ENCODE measurements around the gene NDRG3. TPM values are rescaled to one million over a fixed set of nuclear protein-coding genes. Genes with fewer than 3 reads are reported as not detected.

Gene NDRG3
- 22.4 and 23.6 TPM in 2 replicates for total RNA-seq (2021)
- long read RNA-seq, transcript NDRG3-202 (15 exons, 2,917 nt), result minor isoform, 5 of 148 reads
- long read RNA-seq, transcript NDRG3-201 (16 exons, 2,964 nt), result major isoform, 106 of 148 reads
- long read RNA-seq, transcript NDRG3-204 (17 exons, 2,978 nt), result minor isoform, 5 of 148 reads
- long read RNA-seq, partial matches to known transcripts, result 10 of 148 reads
- long read RNA-seq, other reads (novel, unspliced or antisense), result 22 of 148 reads

GRCh38 chr20:36745927-36746659 lies at the start of gene NDRG3:
Gene NDRG3 (minus strand): TSS chr20:36746090. CDS start chr20:36721735, 24,355 bp downstream.
- H3K27me3 ChIP-seq (ENCODE audit: insufficient read depth, low read length), result no peaks in the 10 kb centered on the region
- H3K4me1 Mint-ChIP-seq, result peaks cover 17 to 18% of the 10 kb centered on the region in 2 experiments
- H2AK5ac ChIP-seq (ENCODE audit: insufficient read length, low read length), result no peak within 1 kb of the TSS
- no peaks in the 10 kb centered on the region for H4K20me1 ChIP-seq (ENCODE audit: control insufficient read depth, insufficient read depth, insufficient read length)
- peak; percentile 97 for DNase-seq
- peak within 1 kb of the TSS; percentile 9 for H2AFZ ChIP-seq (ENCODE audit: low read length)
- H3K27ac Mint-ChIP-seq, result peak within 1 kb of the TSS; percentile 76 to 95 (median 85); a peak in 5 of 7 replicates
- 0 out of 2 replicates have a peak, but pooled peaks cover 2% of the 10 kb centered on the region for H3K79me2 ChIP-seq (ENCODE audit: insufficient read depth, low read length)
- H2BK5ac ChIP-seq (ENCODE audit: insufficient read length, low read length), result no peak within 1 kb of the TSS
- no peak within 1 kb of the TSS for H4K8ac ChIP-seq (replicated peaks; ENCODE audit: insufficient read length, low read depth, low read length)
- H3K9me3 Mint-ChIP-seq, result no peaks in the 10 kb centered on the region
- H3K9me3 ChIP-seq (ENCODE audit: control insufficient read depth, low read depth, low read length), result no peaks in the 10 kb centered on the region
- no peak within 1 kb of the TSS for H2BK20ac ChIP-seq (ENCODE audit: low read depth, low read length, poor library complexity, severe bottlenecking)
- no CpG with 5 or more reads among the region's 63 CpGs for whole genome bisulfite sequencing (ENCODE audit: extremely low coverage, insufficient read length, low lambda C conversion rate)
- peak within 1 kb of the TSS; percentile 66 for H3K9ac ChIP-seq (ENCODE audit: extremely low read depth, insufficient read length, low read length)
- H3K79me1 ChIP-seq (ENCODE audit: insufficient read depth, low read depth, low read length, poor library complexity, severe bottlenecking), result no peaks in the 10 kb centered on the region
- no peaks in the 10 kb centered on the region for H3K4me1 ChIP-seq (ENCODE audit: insufficient read depth, low read length)
- no peak within 1 kb of the TSS for H2BK15ac ChIP-seq (ENCODE audit: low read depth, low read length)
- peak within 1 kb of the TSS; percentile 57 for H3K27ac ChIP-seq (ENCODE audit: insufficient read length, low read depth, low read length)
- H3K4me3 Mint-ChIP-seq, result peak within 1 kb of the TSS; percentile 85 to 92
- H3K36me3 Mint-ChIP-seq (ENCODE audit: insufficient read depth in 1 of 3, low read depth in 3 of 3), result peaks cover 2 to 11% (median 4%) of the 10 kb centered on the region in 3 experiments; a peak in 5 of 7 replicates
- H4K5ac ChIP-seq (ENCODE audit: insufficient read length, low read depth, low read length), result peak within 1 kb of the TSS; percentile 67
- H2BK12ac ChIP-seq (ENCODE audit: insufficient read length, low read depth, low read length), result no peak within 1 kb of the TSS
- no peak within 1 kb of the TSS for H4K91ac ChIP-seq (ENCODE audit: insufficient read length, low read depth, low read length)
- H3K56ac ChIP-seq (ENCODE audit: insufficient read length, low read depth, low read length), result no peak within 1 kb of the TSS
- H3K4ac ChIP-seq (ENCODE audit: low read depth, low read length), result no peak within 1 kb of the TSS; the same call in 1 of the 2 replicates
- peak within 1 kb of the TSS; percentile 24; the same call in 1 of the 2 replicates for H3K14ac ChIP-seq (ENCODE audit: insufficient read depth, low read length)
- TF ChIP-seq CTCF (conservative IDR thresholded peaks at IDR 0.05), result 0 out of 3 replicates have a peak, but pooled peaks have one; percentile 6
- H3T11ph ChIP-seq (ENCODE audit: low read length), result no peak within 1 kb of the TSS
- H3K27me3 Mint-ChIP-seq (ENCODE audit: low read depth), result no peaks in the 10 kb centered on the region
- no peak within 1 kb of the TSS for H2BK120ac ChIP-seq (ENCODE audit: low read depth, low read length, poor library complexity, severe bottlenecking)
- peak within 1 kb of the TSS; percentile 66 for H3K4me2 ChIP-seq (ENCODE audit: insufficient read depth, insufficient read length, low read length)
- H3K23ac ChIP-seq (ENCODE audit: insufficient read length, low read depth, low read length), result no peak within 1 kb of the TSS
- peak within 1 kb of the TSS; percentile 75 for H3K18ac ChIP-seq (ENCODE audit: insufficient read length, low read depth, low read length)
- H3K23me2 ChIP-seq (ENCODE audit: insufficient read length, low read depth, low read length, poor library complexity, severe bottlenecking), result peaks cover 6% of the 10 kb centered on the region
